ENCODE measurements around the gene HNRNPUL1. TPM values are rescaled to one million over a fixed set of nuclear protein-coding genes. Genes with fewer than 3 reads are reported as not detected.
A peak's percentile ranks its signal among the peaks of the same experiment; 100 is the strongest.
"Not testable (repeated sequence)": the region's sequence is repeated elsewhere in the genome, so short reads cannot be mapped to it uniquely, and the experiment has no call there.

The HNRNPUL1 gene
- total RNA-seq, 1 experiment from 2014 or later = 137 TPM

DNA sequence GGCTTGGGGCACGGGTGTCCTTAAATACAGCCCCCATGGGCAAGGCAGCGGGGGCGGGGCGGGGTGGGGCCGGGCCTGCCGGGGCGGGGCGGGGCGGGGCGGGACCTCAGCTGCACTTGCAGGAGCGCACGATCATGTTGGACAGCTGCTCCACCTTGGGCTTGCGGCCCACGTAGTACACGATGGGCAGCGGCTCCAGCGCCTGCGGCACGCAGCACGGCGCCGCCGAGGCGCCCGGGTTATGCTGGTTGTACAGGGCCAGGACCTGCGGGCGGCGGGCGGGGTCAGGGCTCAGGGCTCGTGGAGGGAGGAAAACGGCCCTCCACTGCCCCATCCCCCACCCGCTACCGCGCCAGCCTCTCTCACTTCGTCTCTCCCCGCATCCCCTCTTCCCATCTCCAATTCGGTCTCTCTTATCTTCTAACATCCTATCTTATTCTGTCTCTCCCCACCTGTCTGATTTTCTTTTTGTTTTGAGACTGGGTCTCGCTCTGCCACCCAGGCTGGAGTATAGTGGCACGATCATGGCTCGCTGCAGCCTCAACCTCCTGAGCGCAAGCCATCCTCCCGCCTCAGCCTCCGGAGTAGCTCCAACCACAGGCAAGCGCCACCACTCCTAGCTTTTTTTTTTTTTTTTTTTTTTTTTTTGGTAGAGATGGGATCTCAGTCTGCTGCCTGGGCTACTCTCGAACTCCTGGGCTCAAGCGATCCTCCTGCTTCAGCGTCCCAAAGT lies 66.9 kb downstream of the HNRNPUL1 start:
- in situ Hi-C loops (cut with HindIII; ENCODE audit: low pct_unique_long_range_greater_than_20kb, low sequenced_read_pairs) = no loop called here
- DNase-seq (ENCODE audit: low read depth) = no peak

DNA sequence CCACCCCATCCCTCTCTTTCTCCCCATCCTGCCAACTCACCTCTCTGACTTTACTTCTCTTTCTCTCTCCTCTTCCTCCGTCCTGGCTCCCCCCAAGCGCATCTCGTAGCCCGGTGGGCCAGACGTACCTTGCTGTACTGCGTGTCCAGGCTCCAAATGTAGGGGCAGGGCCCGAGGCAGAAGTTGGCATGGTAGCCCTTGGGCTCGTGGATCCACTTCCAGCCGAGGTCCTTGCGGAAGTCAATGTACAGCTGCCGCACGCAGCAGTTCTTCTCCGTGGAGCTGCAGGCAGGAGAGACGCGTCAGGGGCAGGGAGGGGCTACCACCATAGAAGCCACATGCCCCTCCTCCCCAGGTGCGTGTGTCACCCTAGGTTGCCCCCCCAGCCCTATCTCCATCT lies 67.8 kb downstream of the HNRNPUL1 start:
- in situ Hi-C loops (cut with HindIII; ENCODE audit: low pct_unique_long_range_greater_than_20kb, low sequenced_read_pairs) = no loop called here
- DNase-seq (ENCODE audit: low read depth) = no peak

DNA sequence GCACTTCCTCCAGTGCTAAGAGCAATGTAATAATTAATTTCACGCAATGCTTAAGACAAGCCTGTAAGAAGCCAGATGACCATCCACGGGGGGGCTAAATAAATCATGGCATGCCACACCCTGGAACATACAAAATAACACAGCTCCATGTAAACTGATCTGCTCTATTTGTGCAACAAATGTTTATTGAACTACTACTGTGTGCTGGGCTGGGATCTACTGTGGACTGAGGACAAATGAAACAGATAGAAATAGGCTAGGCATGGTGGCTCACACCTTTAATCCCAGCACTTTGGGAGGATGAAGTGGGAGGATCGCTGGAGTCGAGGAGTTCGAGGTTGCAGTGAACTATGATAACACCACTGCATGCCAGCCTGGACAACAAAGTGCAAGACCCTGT lies 68.3 kb downstream of the HNRNPUL1 start:
- DNase-seq (ENCODE audit: low read depth) = no peak
- in situ Hi-C loops (cut with HindIII; ENCODE audit: low pct_unique_long_range_greater_than_20kb, low sequenced_read_pairs) = no loop called here

DNA sequence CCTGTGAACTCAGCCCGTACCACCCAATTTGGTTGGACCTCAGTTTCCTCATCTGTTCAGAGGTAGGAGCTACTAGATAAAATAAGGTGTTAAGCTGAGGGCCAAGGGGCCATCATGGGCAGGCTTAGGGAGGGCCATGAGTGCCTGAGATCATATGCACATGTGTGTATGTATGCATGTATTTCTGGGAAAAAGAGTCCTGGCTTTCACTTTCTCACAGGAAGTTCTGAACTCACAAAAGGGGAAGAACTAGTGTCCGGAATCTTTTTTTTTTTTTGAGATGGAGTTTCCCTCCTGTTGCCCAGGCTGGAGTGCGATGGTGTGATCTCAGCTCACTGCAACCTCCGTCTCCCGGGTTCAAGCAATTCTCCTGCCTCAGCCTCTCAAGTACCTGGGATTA lies 70.6 kb downstream of the HNRNPUL1 start:
- in situ Hi-C loops (cut with HindIII; ENCODE audit: low pct_unique_long_range_greater_than_20kb, low sequenced_read_pairs) = no loop called here
- DNase-seq (ENCODE audit: low read depth) = no peak

DNA sequence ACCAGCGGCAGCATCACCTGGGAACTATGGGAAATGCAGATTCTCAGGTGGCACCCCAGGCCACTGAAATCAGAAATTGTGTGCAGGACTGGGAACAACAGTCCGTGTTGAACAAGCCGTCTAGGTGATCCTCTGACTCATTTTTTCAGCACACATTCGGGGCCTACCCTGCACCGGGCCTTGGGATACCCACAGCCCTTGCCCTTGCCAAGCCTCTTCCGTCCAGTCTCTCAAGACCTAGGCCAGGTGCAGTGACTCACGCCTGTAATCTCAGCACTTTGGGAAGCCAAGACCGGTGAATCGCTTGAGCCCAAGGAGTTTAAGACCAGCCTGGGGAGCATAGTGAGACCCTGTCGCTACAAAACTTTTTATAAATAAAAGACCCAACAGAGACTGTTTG lies 71.3 kb downstream of the HNRNPUL1 start:
- in situ Hi-C loops (cut with HindIII; ENCODE audit: low pct_unique_long_range_greater_than_20kb, low sequenced_read_pairs) = no loop called here
- no peak for DNase-seq (ENCODE audit: low read depth)

DNA sequence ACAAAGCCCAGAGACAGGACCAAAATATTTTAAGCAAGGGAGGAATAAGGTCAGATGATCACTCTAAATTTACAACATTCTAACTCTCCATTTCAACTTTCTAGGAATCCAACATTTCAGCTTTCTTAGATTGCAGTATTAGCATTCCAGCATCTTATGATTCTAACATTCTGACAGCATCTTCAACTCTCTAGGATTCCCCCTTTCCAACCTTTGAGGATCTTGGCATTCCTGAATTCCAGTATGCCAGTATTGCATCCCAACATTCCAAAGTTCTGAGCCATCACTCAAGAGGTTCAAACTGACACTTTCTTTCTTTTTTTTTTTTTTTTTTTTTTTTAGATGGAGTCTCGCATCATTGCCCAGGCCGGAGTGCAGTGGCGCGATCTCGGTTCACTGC lies 75.8 kb downstream of the HNRNPUL1 start:
- in situ Hi-C loops (cut with HindIII; ENCODE audit: low pct_unique_long_range_greater_than_20kb, low sequenced_read_pairs) = no loop called here
- DNase-seq (ENCODE audit: low read depth) = peak; percentile 85

DNA sequence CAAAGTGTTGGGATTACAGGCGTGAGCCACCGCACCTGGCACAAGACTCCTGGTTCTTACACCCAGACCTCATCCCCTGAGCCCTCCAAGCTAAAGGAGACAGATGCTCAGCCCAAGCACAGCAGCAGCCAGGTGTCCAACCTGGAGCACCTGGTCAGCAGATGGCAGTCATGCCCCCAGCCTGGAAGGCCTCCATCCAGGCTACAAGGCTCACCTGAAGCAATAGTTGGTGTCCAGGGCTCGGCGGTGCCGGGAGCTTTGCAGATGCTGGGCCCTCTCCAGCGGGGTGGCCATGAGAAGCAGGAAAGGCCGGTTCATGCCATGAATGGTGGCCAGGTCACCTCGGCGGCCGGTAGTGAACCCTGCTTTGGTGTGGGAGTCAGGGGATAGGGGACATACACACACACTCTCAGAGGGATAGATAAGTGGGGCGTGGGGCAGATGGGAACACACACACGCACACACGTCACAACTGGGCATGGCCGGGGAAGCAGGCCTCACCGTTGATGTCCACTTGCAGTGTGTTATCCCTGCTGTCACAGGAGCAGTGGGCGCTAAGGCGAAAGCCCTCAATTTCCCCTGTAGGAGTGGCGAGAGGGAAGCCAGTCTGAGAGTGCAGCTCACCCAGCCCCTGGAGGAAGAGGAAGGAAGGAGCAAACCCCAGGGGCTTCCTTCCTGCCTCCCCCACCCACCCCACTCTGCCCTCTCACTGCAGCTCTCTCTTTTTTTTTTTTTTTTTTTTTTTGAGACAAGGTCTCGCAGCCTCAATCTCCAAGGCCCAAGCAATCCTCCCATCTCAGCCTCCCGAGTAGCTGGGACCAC lies 77.7 kb downstream of the HNRNPUL1 start:
- no peak for DNase-seq (ENCODE audit: low read depth)
- in situ Hi-C loops (cut with HindIII; ENCODE audit: low pct_unique_long_range_greater_than_20kb, low sequenced_read_pairs) = no loop called here

DNA sequence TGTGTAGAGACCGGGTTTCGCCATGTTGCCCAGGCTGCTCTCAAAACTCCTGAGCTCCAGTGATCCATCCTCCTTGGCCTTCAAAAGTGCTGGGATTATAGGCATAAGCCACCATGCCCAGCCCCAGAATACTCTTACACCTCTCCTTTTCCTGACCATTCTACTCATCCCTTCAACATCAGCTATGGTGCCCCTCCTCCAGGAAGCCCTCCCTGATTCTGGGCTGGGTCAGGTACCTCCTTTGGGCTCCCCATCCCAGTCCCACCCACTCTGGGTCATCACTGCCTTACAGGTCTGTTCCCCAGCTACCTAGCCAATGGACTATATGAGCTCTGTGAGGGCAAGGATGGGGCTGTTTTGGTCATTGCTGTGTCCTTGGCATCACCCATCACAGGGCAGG lies 80.0 kb downstream of the HNRNPUL1 start:
- in situ Hi-C loops (cut with HindIII; ENCODE audit: low pct_unique_long_range_greater_than_20kb, low sequenced_read_pairs) = no loop called here
- no peak for DNase-seq (ENCODE audit: low read depth)

DNA sequence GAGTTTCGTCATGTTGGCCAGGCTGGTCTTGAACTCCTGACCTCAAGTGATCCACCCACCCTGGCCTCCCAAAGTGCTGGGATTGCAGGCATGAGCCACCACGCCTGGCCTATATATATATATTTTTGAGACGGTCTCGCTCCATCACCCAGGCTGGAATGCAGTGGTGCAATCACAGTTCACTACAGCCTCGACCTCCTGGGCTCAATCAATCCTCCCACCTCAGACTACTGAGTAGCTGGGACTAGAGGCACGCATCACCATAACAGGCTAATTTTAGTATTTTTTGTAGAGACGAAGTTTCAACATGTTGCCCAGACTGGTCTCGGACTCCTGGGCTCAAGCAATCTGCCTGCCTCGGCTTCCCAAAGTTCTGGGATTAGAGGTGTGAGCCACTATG lies 82.7 kb downstream of the HNRNPUL1 start:
- DNase-seq (ENCODE audit: low read depth); in situ Hi-C loops (cut with HindIII; ENCODE audit: low pct_unique_long_range_greater_than_20kb, low sequenced_read_pairs): not testable (repeated sequence)

DNA sequence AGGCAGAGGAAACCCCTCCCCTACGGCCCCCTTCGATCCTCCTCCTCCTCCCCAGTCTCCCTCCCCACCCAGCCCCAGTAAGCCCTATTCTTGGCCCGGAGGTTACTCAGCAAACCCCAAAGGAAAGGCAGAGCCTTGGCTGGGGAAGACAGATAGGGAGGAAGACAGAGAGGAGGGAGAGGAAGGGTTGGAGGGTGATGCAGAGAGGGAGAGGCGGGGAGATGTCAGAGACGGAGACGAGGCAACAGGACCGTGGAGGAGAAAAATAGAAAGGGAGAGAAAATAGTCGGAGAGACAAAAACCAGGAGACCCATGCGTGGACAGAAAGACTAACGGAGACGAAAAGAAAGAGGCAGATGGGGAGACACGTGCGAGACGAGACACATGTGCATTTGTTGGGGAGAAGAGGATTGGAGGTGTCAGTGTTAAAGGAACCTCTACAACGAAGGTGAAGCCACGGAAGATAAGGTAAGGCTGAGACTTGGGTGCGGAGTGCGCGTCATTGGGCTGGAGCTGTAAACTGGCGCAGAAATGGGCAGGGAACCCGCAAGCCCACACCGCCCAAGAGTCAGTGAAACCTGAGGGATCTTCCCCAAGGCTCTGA lies 86.7 kb downstream of the HNRNPUL1 start:
- in situ Hi-C loops (cut with HindIII; ENCODE audit: low pct_unique_long_range_greater_than_20kb, low sequenced_read_pairs) = no loop called here
- no peak for DNase-seq (ENCODE audit: low read depth)

DNA sequence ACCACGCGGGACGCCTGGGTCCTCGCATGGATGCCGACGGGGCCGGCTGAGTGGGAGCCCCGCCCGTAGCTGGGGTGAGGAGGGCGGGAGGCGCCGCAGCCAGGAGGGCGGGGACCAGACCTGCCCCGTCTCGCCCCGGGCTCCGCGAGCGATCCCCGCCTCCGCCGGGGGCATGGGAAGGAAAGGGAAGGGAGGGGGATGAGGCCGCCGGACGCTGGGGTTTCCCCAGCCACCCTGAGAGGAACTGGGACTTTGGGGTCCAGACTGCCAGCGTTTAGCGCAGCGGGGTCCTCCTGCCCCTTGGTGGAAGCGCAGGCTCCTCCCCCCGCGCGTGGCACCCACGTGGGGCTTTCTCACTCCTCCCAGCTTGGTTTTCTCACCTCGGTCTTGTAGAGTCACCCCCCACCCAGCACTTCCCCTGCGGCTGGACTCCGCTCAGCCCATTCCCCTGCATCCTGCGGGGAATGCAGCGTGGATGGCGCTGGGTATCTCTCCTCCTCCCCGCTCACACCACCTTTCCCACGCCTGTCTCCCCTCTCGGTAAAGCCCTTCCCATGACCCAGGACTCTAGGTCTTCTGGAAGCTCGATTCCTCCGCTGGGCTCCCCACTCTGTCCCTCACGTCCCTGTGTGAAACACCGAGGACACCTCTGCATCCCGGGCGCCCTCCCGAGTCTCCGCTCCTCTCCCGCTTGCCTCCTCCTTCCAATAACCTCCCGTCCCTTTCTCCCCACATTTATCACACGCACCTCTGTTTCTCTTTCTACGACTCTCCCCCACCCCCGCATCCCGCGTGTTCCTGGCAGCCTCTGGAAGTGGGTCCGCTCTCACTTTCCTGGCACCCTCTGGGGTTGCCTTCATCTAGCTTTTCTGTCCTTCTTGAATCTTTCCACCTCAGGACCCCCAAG lies 87.4 kb downstream of the HNRNPUL1 start:
- peak; percentile 75 for DNase-seq (ENCODE audit: low read depth)
- in situ Hi-C loops (cut with HindIII; ENCODE audit: low pct_unique_long_range_greater_than_20kb, low sequenced_read_pairs) = no loop called here

DNA sequence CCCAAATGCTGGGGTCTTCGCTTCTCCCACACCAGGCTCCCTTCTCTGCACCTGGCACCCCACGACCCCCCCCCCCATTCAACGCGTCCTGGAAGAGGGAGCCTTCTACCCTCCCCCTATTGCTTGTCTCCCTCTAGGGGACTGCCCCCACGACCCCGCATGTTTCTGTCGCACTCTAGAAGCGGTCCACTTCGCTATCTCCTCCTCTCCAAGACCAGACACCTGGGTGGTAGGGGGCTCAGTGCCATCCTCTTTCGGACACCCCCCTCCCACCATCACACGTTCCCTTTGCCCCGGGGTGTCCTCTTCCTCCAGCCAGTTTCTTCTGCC lies 88.1 kb downstream of the HNRNPUL1 start:
- in situ Hi-C loops (cut with HindIII; ENCODE audit: low pct_unique_long_range_greater_than_20kb, low sequenced_read_pairs) = no loop called here

DNA sequence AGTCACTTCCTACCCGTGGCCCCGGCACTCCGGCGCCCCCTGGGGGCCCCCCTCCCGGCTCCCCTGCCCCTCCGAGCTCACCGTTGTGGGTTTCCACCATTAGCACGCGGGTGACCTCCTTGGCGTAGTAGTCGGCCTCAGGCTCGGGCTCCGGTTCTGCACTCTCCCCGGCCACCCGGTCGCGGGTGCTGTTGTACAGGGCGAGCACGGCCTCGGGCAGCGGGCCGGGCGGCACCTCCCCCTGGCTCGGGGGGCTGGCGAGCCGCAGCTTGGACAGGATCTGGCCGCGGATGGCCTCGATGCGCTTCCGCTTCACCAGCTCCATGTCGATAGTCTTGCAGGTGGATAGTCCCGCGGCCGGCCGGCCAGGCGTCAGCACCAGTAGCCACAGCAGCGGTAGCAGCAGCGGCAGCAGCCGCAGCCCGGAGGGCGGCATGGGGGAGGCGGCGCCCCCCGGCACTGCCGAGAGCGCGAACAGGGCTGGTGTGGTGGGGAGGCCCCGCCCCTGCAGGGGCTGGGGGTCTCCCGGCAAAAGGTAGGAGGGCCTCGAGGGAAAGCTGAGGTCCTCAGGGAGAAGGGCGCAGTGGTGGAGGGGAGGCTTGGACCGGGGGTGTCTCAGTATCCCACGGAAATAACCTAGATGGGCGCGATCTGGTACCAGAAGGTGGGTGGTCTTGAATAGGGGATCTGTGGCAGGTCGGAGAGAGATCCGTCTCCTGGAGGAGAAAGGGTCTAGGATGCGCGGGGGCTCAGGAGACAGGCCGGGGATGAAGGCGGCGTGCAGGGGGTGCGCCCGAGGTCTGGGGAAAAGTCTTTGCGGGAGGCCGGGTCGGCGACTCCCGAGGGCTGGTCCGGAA lies 88.7 kb downstream of the HNRNPUL1 start:
- in situ Hi-C loops (cut with HindIII; ENCODE audit: low pct_unique_long_range_greater_than_20kb, low sequenced_read_pairs) = no loop called here
- DNase-seq (ENCODE audit: low read depth) = peak; percentile 69

More for the DNA sequence above, 88.1 kb downstream of the HNRNPUL1 start:
- DNase-seq (ENCODE audit: low read depth) = no peak

DNA sequence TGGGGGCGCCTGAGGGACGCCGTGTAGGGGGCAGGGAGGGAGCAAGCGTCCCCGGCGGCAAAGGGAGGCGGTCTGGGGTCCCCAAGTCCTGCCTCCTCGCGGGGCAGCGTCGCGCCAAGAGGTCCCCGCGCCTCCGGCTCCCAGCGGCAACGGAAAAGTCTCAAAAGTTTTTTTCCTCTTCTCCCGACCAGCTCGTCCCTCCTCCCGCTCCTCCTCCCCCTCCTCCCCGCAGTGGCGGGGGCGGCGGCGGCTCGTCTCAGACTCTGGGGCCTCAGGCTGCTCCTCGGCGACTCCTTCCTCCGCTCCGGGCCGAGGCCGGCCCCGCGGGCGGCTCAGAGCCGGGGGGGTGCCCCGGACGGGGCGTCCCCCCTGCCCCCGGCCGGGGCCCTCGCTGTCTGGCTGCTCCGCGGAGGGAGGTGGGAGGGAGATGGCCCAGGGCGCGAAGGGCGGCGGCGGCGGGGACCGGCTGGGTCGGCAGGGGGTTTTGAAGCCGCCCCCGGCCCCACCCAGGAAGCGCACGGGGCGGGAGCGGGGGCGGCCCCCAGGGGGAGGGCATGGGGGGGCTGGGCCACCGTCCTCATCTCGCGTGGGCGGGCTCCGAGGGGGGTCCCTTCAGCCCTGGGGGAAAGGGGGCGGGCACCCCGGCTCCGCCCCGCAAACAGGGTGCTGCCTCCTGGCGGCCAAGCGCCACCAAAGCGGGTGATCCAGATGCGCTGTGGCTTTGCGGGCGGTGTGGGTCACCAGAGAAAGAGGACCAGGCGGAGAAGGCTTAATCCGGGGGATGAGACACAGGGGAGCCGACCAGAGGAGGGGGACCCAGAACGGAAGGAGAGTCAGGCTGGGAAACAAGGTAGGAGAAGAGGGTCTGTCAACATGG lies 89.5 kb downstream of the HNRNPUL1 start, which contains the start of gene TGFB1:
TSS of gene TGFB1 (minus strand) at position 457 of the 877 bp plus-strand sequence. CDS start 878 bp downstream, outside the sequence.
- peak; percentile 94 for DNase-seq (ENCODE audit: low read depth)
- in situ Hi-C loops (cut with HindIII; ENCODE audit: low pct_unique_long_range_greater_than_20kb, low sequenced_read_pairs) = no loop called here

DNA sequence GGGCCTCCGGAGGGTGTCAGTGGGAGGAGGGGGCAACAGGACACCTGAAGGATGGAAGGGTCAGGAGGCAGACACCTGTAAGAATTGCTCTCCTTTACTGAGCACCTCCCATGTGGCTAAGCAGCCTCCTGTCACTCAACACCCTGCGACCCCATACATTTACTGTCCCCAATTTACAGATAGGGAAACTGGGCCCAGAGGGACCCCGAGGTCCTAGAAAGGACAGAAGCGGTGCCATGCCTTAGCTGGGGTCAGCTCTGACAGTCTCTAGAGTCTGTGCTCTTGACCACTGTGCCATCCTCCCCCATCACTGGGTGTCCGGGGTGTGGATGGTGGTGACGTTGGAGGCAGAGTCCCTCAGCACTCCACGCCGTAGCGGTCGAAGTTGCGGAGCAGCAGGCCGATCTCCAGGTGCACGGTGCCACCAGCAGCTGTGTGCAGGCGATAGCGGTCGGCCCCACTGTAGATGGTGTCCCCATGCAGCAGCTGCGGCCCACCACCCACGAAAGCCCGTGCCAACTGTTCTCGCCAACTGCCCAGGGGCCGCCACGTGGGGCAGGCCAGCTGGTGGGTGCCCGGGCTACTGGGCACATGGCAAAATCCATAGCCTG lies 90.3 kb downstream of the HNRNPUL1 start:
- DNase-seq (ENCODE audit: low read depth) = no peak
- in situ Hi-C loops (cut with HindIII; ENCODE audit: low pct_unique_long_range_greater_than_20kb, low sequenced_read_pairs) = no loop called here

DNA sequence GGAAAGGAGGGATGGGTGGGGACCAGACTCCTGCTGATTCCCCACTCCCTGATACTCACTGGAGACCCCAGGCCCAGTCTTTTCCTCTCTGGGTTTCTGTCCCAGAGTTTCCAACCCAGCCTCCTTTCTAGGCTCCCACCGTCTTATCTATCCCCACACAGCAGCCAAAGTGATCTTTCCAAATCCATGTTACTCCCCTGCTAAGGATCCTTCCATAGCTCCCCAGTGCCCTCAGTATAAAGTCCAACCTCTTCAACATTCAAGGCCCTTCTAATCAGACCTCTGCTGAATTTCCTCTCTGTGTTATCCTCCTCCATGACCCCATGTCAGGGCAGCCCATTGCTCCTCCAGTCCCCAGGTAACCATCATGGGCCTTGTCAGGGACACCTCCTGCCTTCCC lies 90.9 kb downstream of the HNRNPUL1 start:
- no peak for DNase-seq (ENCODE audit: low read depth)

More for the DNA sequence above, 90.9 kb downstream of the HNRNPUL1 start:
- in situ Hi-C loops (cut with HindIII; ENCODE audit: low pct_unique_long_range_greater_than_20kb, low sequenced_read_pairs) = no loop called here
